Neural cell (in vitro differentiated cells): ENCODE results near the gene LRFN5. TPM values are rescaled to one million over a fixed set of nuclear protein-coding genes. Genes with fewer than 3 reads are reported as not detected.

Source experiments
- polyA plus RNA-seq: library from polyadenylated mRNA; depleted of rRNA; stranded (reverse); fragments of >200 nt; gene quantifications from 2 replicates; pipeline ENCODE4 v1.2.3, GENCODE V29; 2014
- small RNA-seq, 3 experiments: library from RNA; depleted of rRNA; stranded (forward); fragments of <200 nt; gene quantifications; one replicate each; pipeline ENCODE3, GENCODE V24; 2012
- TF ChIP-seq, protein P1 (sequence below): IDR thresholded peaks from 2 replicates; pipeline ENCODE4 v1.6.1; 2012; ENCODE audit warnings: borderline replicate concordance

The LRFN5 gene
- polyA plus RNA-seq, 1 donor from 2014 or later: 24.5 TPM

DNA sequence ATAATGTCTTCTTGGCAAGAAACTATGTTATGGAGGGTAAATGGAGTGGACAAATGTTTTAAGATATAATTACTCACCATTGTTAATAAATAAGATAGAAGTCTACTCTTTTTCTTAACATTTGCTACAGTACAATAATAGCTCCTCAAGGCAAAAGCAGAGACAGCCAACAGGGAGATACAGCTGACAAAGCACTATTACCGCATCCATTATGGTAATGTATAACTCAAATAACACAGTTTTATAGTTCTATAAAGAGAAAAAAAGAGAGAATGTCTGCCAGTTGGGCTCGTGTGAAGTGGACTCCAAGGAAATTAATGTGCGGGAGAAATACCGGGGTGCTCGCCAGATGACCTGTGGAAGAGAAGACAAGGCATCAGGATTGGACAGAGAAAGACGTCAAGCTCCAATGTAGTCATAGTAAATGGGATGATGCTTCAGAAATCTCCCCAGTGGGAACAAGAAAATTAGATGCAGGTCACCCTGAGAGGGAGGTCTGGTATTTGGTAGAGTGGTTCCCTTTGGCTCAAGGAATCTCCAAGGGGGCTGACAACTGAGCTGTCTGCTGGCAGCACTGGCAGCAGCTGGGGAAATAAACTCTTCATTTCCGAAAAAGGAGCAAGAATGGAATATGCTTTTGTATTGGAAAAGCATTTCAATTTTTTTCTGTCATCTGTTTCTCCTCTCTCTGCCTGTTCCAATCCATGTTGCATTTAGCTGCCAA, 343.9 kb downstream of the LRFN5 start (continued):
- TF ChIP-seq, protein P1, sequence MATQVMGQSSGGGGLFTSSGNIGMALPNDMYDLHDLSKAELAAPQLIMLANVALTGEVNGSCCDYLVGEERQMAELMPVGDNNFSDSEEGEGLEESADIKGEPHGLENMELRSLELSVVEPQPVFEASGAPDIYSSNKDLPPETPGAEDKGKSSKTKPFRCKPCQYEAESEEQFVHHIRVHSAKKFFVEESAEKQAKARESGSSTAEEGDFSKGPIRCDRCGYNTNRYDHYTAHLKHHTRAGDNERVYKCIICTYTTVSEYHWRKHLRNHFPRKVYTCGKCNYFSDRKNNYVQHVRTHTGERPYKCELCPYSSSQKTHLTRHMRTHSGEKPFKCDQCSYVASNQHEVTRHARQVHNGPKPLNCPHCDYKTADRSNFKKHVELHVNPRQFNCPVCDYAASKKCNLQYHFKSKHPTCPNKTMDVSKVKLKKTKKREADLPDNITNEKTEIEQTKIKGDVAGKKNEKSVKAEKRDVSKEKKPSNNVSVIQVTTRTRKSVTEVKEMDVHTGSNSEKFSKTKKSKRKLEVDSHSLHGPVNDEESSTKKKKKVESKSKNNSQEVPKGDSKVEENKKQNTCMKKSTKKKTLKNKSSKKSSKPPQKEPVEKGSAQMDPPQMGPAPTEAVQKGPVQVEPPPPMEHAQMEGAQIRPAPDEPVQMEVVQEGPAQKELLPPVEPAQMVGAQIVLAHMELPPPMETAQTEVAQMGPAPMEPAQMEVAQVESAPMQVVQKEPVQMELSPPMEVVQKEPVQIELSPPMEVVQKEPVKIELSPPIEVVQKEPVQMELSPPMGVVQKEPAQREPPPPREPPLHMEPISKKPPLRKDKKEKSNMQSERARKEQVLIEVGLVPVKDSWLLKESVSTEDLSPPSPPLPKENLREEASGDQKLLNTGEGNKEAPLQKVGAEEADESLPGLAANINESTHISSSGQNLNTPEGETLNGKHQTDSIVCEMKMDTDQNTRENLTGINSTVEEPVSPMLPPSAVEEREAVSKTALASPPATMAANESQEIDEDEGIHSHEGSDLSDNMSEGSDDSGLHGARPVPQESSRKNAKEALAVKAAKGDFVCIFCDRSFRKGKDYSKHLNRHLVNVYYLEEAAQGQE: no peak

Small RNA genes within 50 kb of the gene (small RNA-seq; reads per million reads assigned to genes)
- gene RF00322: 0 reads per million in 3 experiments
